SW 1271 (cell line): Measurements from ENCODE around the gene CDC26.
A peak's percentile ranks its signal among the peaks of the same experiment; 100 is the strongest.
"Not testable (repeated sequence)": the region's sequence is repeated elsewhere in the genome, so short reads cannot be mapped to it uniquely, and the experiment has no call there.

ENCODE experiments used
- DNase-seq, 2 experiments: peaks; one replicate each; lab custom pipeline; 2025; lab: John Stamatoyannopoulos, UW

The CDC26 gene

DNA sequence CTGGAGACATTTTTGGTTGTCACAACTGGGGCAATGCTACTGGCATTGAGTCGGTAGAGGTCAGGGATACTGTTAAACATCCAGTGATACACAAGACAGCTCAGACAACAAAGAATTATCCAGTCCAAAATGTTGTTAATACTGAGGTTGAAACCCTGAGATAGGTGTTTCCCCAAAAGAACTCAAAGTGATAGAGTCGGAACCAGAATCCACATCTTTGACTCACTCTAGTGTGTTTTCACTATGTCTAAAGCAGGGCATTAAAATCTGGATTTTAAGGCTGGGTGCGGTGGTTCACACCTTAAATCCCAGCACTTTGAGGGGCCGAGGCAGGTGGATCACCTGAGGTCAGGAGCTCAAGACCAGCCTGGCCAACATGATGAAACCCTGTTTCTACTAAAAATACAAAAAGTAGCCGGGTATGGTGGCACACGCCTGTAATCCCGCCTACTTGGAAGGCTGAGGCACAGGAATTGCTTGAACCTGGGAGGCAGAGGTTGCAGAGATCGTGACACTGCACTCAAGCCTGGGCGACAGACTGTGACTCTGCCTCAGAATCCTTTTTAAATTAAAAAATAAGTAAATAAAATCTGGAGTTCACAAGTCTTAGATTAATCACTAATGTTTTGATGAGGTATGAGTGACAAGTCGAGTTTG lies 37.0 kb downstream of the CDC26 start:
- DNase-seq: no peak

DNA sequence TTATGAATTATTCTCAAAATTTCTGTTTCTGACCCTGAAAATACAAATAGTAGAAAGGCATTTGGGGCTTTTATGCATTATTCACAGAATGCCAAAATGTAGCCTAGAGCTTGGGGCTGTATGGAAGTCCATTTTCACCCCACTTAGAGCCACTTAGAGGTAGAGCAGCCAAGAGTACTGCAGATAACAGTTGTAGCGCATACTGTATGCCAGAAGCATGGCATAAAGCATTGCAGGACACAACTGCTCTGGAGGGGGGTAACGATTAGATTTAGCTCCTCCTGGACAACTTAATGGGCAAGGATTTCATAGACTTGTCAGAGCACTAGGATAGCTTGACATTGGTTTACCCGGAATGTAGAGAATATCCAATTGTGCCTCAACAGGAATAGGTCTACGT lies 38.3 kb downstream of the CDC26 start:
- no peak for DNase-seq

DNA sequence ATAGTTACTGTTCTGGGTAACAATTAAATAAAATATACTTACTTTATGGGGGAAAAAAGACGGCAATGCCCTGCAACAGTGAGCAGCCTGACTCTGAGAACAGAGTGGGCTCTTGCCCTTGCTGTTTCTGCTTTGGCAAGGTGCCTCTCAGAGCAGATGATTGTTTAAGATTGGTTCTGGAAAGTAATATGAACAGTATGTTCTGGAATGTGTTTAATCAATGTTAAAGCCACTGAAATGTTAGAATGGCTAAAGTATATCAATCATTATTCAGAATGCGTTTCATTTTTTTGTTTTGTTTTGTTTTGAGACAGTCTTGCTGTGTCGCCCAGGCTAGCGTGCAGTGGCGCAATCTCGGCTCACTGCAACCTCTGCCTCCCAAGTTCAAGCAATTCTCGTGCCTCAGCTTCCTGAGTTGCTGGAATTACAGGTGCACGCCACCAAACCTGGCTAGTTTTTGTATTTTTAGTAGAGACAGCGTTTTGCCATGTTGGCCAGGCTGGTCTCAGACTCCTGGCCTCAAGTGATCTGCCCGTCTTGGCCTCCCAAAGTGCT lies 39.6 kb downstream of the CDC26 start:
- not testable (repeated sequence) for DNase-seq

DNA sequence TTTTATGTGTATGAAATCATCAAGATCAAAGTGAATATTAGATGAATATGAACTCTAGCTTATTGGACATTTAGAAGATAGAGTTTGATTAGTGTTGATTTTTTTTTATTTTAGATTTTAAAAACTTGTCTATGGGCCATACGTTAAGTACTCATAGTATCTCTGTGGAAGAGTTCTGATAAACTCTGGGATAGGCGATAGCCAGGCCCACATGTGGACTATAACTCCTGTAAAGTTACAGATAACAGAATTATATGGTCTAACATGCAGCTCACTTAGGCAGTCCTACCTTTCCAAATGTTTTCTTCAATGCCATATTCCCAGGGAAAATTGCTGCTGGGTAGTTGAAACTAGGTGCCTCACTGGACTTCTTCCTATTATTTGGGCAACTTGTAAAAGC lies 43.7 kb downstream of the CDC26 start:
- DNase-seq: no peak

DNA sequence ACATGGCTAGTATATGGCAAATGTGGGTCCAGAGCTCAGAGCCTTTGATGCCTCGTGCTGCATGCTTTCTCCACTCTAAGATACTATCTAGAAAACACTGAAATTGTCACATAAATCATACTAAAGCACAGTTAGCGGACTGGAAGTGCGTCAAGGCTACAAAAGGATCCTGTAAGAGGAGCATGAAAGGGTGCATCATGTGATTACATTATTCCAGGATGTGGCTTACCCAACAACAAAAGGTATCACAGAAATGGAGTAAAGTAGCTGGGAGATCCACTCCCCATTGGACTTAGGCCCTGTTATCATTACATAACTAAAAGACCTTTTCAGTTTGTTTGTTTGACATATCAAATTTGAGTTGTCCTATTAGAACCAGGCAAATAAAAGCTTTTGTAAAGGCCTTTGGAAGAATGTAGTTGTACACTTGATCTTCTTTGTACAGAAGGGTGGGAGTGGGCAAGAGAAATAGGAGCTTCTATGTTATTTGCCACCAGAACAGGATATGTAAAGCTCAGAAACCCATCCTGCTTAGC lies 47.2 kb downstream of the CDC26 start:
- no peak for DNase-seq

DNA sequence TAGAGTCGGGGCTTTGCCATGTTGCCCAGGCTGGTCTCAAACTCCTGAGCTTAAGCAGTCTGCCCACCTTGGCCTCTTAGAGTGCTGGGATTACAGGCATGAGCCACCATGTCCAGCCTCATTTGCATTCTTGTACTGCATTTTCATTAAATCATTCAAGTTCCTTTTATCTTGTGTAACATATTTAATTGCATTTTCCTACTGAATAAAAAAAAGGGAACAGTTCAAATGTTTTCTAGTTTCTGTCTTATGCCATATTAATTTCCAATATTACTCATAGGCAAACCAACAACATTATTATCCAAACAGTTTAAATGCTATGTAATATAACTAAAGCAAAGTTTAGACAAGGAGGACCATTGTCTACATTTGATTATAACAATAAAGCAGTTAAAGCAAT lies 47.9 kb downstream of the CDC26 start:
- DNase-seq: no peak

DNA sequence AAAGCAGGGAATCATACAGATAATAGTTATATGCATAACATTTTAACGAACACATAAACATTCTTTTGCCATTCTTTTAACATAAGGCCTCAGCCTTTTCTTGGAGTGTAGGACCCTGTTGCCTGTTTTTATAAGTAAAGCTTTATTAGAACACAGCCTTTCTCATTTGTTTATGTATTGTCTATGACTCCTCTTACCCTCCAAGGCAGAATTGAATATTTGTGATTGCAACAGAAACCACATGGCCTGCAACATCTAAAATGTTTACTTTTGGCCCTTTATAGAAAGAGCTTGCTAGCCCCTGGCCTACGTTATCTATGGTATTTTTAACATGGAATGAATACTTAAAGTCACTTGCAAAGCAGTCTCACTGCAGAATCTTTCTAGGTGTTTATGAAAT lies 51.4 kb downstream of the CDC26 start:
- no peak for DNase-seq

DNA sequence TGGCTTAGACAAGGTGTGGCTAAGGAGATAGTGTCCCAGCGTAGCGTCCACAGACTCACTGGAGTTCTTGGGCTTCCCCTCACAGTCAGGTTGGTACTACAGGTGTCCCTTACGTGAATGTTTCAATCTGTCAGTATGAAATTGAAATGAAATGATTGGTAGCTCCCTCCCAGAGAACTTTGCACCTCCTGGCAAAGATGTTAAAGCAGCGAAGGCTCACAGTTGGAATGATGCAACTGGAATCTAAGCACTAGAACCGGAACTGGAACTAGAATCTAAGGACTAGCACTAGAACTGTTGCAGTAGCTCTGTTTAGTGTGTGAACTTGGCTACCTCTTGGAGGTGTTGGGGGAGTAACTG lies 52.9 kb downstream of the CDC26 start:
- DNase-seq: no peak

DNA sequence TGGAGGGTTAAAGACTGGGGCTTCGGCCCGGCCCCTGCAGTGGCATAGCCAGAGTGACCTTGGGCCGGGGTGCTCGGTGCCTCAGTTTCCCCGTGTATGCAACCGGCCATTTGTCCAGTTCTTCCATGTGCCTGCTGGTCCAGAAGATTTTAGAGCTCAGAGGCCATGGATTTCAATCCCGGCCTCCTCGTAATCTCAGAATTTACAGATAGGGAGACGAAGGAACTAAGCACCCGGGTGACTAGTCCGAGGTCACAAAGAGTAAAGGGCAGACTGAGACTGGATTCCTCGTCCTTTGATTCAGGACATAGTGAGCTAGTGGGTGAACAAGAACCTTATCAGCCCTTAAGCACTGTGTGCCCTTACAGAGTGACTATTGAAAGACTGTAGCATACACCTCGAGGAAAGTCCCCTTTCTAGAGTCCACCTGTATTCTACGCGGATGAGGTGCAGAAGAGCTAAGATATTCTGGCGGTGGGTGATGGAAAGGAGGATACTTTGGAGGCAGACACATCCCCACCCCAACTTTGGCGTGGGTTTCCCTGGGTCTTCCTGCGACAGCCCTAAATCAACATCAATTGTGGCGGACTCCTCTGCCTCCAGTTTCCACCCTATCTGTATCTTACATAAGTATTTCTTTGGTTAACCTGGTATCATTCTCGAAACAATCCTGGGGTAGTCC lies 53.4 kb downstream of the CDC26 start:
- DNase-seq: peak in 1 of 2 experiments; percentile 39

DNA sequence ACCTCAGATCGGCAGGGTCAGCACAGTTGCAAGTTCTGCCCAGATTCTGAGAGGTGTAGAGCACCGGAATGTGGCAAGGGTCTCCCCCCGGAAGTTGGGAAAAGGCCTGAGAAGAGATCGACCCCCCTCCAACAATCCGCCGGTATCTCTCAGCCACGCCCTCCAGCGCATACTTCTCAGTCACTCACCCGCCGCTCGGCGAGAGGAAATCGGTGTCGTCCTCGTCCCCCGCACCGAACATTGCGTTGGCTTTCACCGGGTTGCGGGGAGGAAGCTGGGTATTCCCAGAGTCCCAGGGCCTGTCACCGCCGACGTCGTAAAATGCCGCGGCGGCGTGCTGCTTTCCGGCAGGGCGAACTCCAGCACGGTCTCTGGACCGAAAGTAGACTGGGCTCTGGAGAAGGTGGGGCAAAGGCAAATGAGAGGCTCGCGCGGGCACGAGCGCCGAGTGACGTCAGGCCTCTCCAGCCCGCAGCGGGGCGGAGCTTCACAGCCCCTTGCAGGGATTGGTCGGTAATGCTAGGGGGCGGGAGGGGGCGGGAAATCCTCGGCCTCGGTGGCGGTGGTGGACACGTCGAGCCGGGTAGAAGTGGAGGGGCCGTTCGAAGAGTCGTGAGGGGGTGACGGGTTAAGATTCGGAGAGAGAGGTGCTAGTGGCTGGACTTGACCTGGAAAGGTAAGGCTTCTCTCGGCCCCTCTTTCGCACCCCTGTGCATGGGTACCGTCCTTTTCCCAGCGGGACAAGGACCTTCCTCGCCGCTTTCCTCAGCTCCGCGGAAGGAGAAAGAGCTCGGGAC lies 54.2 kb downstream of the CDC26 start, which contains the start of the genes FKBP15 and SLC31A1:
Gene FKBP15 (minus strand): TSS at position 275 of the 797 bp plus-strand sequence. CDS start 34 bp downstream, at position 241.
Gene SLC31A1 (plus strand): TSS at position 542 of the 797 bp plus-strand sequence. CDS start 34,605 bp downstream, outside the sequence.
- peak; percentile 97 to 99 for DNase-seq

DNA sequence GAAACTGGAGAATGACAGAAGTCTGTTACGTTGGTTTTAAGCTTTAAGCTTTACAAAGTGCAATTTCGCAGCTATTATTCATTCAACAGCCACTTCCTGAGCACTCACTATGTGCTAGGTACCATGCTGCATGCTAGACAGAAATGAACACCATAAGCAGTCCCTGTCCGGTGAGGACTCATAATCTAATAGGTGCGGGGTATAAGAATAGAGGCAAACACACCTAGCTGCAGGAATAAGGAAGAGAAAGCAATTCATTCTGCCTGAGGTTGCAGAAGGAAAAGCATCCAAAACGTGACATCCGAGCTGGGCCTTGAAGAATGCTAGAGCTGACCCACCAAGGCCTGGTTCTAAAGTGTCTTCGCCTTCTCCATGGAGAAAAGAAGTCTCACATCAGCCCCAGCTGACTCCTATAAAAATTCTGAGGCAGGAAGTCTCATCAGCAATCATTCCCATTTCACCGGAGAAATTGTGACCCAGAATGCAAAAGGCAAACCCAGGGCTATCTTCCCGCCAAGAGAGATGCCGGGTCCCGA lies 54.8 kb downstream of the CDC26 start:
- no peak for DNase-seq

DNA sequence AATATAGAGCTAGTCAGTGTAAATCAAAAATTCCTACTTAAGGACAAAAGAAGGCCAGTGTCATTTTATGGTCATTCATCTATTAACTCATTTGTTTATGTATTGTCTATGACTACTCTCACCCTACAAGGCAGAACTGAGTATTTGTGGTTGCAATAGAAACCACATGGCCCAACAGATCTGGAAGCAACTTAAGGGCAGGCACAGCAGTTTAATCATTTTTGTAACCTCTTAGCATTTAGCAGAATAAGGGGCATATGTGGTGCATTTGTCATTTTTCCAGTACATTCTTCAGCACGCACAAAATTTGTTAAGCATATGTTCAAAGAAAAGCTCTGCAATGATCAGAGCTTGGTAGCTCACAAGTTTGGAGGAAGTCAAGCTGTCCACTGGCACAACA lies 55.4 kb downstream of the CDC26 start:
- no peak for DNase-seq

DNA sequence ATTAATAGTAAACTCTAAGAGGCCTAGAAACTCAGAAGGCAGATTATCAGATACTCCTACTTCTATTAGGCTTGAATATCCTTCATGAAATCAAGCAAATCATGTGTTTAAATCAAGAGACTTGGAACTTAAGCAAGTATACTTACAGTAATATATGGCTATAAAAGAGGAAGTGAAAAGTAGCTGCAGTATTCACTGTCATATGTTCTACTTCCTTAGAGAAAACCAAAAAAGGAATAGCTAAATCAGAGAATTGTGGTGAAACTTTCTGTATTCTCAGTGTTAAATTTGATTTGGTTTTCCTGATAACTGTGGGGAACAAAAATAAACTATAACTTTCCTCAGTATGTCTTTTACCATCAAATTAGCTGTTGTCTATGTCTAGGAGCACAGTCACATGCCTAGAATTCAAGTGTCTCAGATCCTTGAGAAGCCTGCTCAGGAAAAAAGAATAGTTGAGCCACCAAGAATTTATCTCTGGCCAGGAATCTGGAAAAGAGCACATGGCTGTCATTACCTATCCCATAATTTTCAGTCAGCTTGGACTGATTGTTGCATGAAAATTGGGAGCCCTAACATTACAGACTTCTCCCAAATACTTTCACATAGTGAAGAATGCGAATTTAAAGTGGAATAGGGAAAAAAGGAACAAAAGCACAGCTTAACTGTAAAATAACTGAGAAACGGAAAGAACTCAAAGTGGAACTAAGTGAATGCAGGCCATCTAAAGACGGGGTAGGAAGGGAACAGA lies 56.0 kb downstream of the CDC26 start:
- DNase-seq: no peak
